Stimulated activated CD4-positive, alpha-beta T cell treated with anti-CD3 and anti-CD28 coated beads, Interleukin-12 subunit alpha, Interleukin-12 subunit beta, amount 100 ng/mL, for 48 hours (primary cell): ENCODE data around the gene LGALS12.
A peak's percentile ranks its signal among the peaks of the same experiment; 100 is the strongest.
"Not testable (repeated sequence)": the region's sequence is repeated elsewhere in the genome, so short reads cannot be mapped to it uniquely, and the experiment has no call there.

Experiments used
- DNase-seq, 3 donors: peaks; one replicate each; pipeline ENCODE4 v3.0.0-alpha.2; 2020; ENCODE audit warnings: low read depth in 2 of 3, low spot score in 1 of 3

Gene LGALS12

GRCh38 chr11:63532799-63533475, 27.1 kb downstream of the LGALS12 start:
- no peak for DNase-seq

DNA sequence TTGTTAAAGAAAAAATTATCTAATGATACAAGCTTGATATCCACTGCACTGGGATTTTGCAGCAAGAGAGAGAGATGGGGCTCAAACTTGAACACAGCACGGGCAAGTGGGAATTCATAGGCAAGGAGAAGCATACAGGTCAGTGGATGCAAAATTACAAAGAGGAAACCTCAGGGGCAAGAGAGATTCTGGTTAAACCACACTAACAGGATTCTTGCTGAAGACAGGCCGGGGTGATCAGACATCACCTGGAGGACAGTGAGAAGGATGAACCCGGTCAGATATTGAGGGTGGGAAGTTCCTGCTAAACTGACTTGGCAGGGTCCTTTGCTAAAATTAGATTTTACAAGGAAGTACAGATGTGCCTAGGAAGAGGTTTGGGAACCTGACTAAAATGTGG, 28.2 kb downstream of the LGALS12 start:
- no peak for DNase-seq

DNA sequence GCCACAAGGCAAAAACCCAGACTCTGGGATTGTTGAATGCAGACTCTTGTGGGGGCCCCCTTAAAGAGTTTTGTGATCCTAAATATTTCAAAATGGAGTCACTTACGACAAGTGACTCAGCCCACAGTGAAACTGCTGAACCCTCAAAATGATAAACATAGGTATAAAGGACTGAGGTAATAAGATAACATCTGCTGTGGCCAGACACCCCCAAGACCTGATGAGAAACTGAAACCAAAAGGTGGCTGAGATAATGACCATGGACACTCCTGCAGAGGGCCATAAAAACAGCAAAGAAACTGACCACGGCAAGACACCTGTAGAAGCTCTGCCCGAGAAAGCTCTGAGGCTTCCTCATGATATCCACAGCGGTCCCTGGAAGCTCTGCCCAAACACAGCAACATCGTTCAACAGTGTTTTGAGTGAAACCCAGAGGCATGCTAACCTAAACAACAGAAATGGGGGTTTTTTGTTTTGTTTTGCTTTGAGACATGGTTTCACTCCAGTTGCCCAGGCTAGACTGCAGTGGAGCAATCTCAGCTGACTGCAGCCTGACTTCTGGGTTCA, 29.1 kb downstream of the LGALS12 start:
- DNase-seq, result no peak

- no peak for DNase-seq
Observed at GRCh38 chr11:63535734-63536133, 29.9 kb downstream of the LGALS12 start.

- no peak for DNase-seq
Observed at GRCh38 chr11:63536669-63537292, 30.9 kb downstream of the LGALS12 start, which contains the start of gene PLAAT4. TSS of gene PLAAT4 (plus strand) at chr11:63536808. CDS start at chr11:63536869, 61 bp downstream.

DNA sequence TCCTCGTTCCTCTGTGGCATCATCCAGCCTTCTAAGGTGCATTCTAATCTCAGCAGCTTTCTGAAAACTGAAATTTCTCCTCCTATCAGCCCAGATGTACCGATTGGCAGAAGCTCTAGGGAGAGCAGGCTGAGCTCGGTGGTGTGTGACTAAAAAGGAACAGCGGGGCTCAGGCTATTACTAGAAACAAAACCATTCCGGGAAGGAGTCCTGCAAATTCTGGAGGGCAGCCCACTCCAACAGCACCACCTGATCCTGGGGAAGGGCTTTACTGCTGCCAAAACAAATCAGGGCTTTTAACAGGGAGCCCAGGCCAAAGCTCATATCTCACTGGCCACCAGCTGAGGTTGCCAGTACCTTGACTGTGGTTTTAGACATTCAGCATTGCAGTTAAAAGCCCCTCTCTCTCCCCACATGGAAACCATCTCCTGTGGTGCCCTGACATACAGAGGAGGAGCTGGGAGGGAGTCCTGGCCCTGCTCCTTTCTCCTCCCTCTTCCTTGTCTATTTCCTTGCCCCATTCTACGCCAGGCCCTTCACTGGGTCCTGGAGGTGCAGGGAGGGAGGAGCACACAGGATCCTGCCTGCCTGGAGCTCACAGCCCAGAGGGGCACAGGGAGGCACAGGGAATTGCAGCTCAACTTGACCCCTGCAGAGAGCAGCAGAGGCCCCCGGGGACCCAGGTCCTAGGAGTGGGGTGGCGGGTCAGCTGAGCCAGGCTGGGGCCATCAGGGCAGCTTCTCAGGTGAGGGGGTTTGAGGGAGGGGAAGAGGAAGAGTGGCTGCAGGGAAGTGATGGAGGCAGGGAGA, 31.6 kb downstream of the LGALS12 start:
- DNase-seq, result no peak

DNA sequence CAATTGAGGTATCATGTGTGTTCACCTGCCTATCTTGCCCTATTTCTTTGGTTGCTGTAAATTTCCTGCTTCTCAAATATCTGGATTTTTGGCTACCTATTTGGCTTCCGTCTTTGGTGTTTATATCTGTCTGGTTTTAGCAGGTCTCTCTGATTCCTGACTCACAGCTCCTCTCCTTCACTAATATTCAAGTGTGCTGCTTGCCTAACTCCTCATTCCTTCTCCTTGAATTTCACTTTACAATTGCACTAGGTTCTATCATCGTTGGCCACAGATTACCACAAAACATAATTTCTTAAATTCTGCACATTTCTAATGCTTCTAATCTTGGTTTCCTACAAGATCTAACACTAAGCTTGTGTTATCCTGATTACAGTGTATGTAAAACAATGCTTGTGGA, 36.6 kb downstream of the LGALS12 start:
- not testable (repeated sequence) for DNase-seq

DNA sequence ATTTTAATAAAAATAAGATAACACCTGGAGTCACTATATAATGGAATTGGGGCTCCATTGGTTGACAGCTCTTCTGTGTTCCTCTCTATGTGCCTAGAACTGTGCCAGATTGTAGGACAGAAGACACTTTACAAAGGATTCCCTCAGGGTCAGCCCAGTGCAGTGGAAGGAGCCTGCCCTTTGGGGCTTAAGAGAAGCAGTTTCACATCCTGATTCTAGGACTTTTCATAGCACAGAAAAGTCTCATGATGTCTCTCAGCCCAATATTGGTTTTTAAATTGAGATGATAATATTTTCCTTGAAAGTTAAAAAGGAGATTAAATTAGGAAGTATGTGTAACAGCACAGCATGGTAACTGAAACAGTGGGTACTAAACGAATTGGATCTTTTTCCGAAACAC, 37.8 kb downstream of the LGALS12 start:
- DNase-seq, result no peak

DNA sequence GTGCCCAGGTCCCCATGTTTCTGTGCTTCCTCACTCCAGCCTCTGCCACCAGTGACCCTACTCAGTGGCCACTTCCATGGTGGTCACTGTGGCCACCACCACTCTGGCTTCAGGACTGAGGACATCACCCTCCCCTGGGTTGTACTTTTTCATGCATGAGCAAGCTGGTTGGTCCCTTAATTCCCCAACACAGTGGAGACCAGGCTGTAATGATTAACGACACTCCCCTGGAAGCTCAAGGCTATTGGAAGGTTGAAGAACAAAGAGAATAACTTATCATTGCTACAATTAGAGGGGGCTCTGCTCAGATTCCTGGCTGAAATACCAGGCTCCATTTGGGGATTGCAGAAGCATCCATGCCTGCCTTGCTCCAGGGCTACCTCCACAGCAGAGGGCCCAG, 41.2 kb downstream of the LGALS12 start:
- no peak for DNase-seq

DNA sequence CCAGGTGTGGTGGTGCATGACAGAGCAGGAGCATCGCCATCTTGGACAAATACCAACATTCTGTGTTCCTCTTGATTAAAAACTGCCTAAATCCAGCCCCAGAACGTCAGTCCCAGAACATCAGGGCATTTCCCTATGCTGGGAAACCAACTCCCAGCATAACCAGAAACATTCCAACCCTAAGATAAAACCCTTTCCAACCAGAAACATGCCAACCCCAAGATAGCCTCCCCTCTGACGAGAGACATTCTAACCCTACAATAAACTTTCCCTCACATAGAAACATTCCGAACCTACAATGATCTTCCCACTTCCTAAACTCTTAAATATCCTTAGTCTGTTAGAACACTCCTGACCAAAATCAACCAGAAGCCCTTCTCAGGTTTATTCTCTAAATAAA, 42.3 kb downstream of the LGALS12 start:
- DNase-seq, result no peak

DNA sequence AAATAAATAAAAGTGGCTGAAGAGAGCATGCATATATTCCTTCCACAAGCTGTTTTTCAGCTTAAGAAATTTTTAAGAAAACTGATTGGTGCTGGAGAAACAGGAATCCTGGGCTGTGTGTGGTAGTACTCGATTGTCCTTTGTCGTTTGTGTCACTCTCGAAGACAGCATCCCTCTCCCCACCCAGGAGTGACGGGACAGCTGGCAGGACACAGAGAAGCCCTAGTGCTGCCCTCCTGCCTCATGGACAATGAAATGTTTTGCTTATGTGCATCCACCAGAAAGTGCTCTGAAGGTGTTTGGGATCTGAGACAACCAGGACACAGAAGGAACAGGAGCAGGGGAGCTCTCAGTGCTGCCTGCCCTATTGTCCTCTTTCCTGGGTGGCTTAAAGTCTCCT, 43.5 kb downstream of the LGALS12 start:
- DNase-seq, result no peak

GRCh38 chr11:63550156-63550700, 44.3 kb downstream of the LGALS12 start:
- DNase-seq, result not testable (repeated sequence)

- no peak for DNase-seq
Observed at GRCh38 chr11:63551091-63551888, 45.4 kb downstream of the LGALS12 start.

DNA sequence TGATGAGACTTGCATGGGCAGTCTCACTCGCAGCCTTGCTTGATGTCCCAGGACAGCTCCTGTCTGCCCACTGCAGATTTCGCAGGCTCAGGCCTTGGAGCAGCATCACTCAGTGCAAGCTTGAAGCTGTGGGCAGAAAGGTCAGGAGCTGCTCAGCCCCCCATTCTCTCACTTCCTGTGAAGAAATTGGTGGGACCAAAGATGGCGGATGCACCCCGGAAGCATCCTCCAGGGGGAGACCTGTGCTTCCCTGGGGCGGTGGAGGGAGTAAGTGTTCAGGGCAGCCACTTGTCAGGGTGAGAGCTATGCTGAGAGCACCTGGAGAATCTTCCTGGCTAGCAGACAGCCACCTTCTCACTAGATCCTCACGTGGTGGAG, 46.0 kb downstream of the LGALS12 start:
- DNase-seq, result no peak

DNA sequence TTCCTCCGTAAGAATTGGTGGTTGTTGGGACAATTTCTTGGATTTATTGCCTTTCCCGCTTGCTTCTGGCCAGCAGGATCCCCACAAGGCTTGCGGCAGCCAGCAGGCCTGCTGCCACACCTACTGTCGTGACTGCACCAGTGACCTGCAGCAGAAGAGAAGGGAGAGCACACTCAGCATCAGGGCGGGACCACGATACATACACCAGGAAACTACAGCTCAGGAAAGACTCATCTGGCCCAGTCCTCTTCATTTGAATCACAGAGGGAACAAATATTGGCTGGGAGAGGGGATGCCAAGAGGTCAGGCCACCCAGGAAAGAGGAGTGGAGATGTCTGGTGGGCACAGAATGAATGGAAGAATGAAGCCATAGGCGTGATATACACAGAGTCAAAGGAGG, 47.0 kb downstream of the LGALS12 start:
- DNase-seq, result no peak

DNA sequence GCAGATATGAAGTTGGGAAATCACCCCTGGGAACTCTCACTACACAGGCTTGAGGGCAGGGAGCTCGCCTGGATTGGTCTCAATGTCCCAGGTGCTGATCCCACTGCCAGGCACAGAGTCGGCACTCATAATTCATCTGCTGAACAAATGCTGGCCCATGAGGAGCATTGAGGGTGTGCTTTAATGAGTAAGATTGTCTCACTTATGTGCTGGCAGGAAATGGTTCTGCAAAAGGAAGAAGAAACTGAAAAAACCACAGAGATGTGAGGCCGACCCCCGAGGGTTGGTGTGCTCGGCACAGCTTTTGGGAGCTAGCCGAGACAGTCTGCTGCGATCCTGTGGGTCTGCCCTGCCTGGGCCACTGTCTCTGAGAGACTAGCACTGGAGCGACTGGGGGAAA, 47.9 kb downstream of the LGALS12 start:
- peak in 1 of 3 donors; percentile 38 for DNase-seq

GRCh38 chr11:63554877-63555223, 49.0 kb downstream of the LGALS12 start:
- DNase-seq, result no peak

DNA sequence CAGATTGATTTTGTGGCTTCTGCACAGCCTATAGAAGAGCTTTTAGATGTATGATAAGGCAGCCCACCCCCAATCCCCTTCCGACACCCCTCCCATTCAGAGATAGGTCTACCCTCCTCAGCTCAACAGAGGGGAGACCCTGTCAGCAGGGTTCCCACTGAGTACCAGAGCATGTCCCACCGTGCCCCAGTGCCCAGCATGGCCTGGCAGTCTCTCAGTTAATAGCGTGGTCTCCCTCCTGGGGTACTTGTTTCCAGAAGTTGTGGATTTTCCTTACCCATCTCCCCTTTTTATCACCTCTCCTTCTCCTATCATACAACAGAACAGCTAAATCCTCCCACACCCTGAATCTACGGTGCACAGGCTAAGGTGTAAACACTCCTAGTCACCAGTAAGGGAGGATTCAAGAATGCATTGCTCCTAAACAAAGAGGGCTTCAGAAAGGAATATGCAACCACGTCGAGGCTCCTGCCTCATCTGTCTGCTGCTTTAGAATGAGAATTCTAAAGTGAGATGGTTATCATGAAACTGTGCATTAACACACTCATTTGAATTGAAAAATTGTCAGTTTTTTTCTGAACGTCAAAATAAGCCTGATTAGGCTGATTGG, 50.6 kb downstream of the LGALS12 start:
- no peak for DNase-seq

DNA sequence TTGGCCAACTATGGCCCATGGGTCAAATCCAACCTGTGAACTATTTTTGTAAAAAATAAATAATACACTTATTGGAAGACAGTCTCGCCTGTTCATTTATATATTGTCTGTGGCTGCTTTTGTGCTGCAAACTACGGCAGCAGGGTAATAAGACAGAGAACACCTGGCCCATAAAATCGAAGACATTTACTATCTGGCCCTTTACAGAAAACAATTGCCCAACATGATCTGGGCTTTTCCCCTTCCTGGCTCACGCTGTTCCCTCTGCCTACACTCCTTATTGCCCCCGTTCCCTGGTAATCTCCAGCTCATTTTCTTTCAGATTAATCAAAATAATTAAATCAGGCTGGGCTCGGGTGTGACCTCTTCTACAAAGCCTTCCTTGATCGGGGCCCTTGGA, 51.7 kb downstream of the LGALS12 start:
- no peak for DNase-seq

GRCh38 chr11:63558459-63559157, 52.7 kb downstream of the LGALS12 start:
- no peak for DNase-seq
